ENCODE results near the gene SMG1.

The SMG1 gene

GRCh38 chr16:18852647-18853046, 73.6 kb downstream of the SMG1 start:
- DNase-seq (ENCODE audit: low read depth in 2 of 2), result no peak

GRCh38 chr16:18846416-18846815, 79.8 kb downstream of the SMG1 start:
- DNase-seq (ENCODE audit: low read depth in 2 of 2), result no peak

DNA sequence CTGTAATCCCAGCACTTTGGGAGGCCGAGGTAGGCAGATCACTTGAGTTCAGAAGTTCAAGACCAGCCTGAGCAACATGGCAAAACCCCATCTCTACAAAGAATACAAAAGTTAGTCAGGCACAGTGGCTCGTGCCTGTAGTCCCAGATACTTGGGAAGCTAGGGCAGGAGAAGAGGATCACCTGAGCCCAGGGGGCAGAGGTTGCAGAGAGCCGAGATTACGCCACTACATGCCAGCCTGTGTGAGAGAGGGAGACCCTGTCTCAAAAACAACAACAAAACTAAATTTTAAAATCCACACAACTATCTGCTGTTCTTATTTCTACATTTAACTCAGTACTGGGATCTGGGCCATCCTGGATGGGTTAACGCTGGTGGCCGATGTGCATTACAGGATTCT, 83.6 kb downstream of the SMG1 start:
- no peak for DNase-seq (ENCODE audit: low read depth in 2 of 2)

GRCh38 chr16:18841833-18842525, 84.2 kb downstream of the SMG1 start:
- DNase-seq (ENCODE audit: low read depth in 2 of 2), result no peak

- DNase-seq (ENCODE audit: low read depth in 2 of 2), result no peak
These were observed 86.7 kb downstream of the SMG1 start for GRCh38 chr16:18839555-18839954.

- DNase-seq (ENCODE audit: low read depth in 2 of 2), result no peak
These were observed 89.5 kb downstream of the SMG1 start for GRCh38 chr16:18836702-18837101.

- no peak for DNase-seq (ENCODE audit: low read depth in 2 of 2)
These were observed 91.3 kb downstream of the SMG1 start for GRCh38 chr16:18834864-18835263.

GRCh38 chr16:18833707-18834505, 92.3 kb downstream of the SMG1 start:
- DNase-seq (ENCODE audit: low read depth in 2 of 2), result no peak

GRCh38 chr16:18832613-18833012, 93.6 kb downstream of the SMG1 start:
- DNase-seq (ENCODE audit: low read depth in 2 of 2), result no peak

GRCh38 chr16:18832006-18832405, 94.2 kb downstream of the SMG1 start:
- no peak for DNase-seq (ENCODE audit: low read depth in 2 of 2)

DNA sequence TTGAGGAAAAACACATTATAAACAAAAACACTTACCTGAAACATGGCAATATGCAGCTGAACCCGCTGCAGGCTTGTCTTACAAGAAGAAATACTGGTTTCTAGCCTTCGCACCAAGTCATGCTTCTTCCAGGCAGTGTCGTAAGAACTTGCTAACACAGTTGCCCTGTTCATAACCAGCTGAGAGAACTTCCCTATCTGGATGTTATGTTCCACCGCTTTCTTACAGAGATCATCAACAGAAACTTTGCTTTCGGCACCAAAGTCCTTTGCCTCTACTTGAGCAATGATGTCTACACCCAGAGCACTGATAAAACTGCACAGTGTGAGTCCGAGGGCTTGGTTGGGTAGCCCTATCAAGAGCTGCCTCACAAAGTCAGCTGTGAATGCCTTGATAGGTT, 97.0 kb downstream of the SMG1 start:
- DNase-seq (ENCODE audit: low read depth in 2 of 2), result no peak

DNA sequence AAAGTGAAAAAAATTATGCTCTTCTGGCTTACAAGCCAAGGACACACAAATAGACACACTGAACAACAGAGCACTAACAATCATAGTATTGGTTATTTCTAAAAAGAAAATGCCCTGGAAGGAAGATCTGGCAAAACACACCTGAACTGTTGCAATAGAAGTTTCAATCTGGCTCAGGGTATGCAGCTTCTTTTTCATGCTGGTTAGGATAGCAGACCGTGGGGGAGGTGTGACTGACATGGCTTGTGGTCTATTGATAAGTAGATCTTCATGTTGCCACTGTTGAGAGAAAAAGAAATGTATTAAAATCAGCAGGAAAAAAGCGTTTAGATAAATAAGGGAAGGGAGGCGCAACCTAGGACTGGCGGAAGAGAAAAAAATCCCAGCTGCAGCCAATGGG, 98.3 kb downstream of the SMG1 start:
- no peak for DNase-seq (ENCODE audit: low read depth in 2 of 2)

- DNase-seq (ENCODE audit: low read depth in 2 of 2), result no peak
These were observed 109.9 kb downstream of the SMG1 start for GRCh38 chr16:18816286-18816685.

DNA sequence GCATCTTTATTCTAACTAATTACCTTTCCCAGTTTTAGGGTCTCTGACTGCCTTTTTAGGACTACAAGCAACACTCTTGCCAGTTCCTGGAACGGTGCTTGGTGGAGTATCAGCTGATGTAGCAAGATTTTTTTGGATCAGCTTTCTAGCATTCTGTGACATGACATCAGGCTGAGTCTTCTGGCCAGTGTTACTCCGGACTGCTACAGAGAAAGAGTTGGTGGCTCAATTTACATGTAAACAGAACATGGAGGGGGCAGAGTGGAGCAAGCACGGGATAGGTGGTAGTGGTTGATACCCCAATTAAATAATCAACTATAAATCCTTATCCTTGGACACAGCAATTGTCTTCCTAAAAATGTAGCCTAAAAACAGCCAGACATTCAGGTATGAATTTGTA, 114.3 kb downstream of the SMG1 start:
- DNase-seq (ENCODE audit: low read depth in 2 of 2), result no peak

GRCh38 chr16:18809165-18809564, 117.0 kb downstream of the SMG1 start:
- DNase-seq (ENCODE audit: low read depth in 2 of 2), result no peak

DNA sequence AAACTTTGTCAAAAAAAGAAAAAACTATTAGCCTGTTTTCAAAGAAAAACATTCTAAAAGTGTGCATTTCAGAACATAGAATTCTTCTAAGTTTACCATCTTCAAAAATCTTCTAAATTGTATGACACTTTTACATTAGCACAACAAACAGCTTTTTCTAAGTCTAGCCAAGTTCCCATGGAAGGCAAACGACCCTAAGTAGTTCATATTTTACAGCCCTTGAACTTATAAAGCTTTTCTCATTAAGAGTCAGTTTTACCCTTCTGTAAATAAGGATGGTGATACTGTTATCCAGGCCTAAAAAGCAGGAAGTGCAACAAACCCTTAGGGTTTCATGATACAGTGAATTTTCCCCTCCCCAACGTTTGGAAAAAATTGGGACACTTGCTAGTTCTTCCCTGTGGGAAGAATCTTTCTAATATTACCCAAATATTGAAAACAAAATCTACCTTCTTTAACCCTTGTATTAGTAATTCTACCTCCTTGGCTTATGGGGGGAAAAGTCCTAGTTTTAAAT, 120.9 kb downstream of the SMG1 start:
- DNase-seq (ENCODE audit: low read depth in 2 of 2), result no peak

DNA sequence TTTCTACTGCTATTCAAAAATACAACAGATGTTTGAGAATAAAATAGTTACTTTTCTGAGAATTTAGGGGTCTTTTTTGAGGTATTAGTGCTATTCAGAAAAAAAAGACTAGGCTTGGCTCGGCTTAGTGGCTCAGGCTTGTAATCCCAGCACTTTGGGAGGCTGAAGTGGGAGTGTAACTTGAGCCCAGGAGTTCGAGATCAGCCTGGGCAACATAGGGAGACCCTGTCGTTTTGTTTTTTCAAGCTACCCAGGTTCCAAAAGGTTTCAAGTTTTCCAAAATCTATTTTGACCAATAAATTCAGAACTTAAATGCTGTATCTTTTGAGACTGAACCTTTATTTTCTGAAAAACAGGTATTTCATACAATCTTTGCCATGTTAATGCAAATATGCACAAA, 121.7 kb downstream of the SMG1 start:
- DNase-seq (ENCODE audit: low read depth in 2 of 2), result no peak

GRCh38 chr16:18803569-18804462, 122.4 kb downstream of the SMG1 start:
- DNase-seq (ENCODE audit: low read depth in 2 of 2), result no peak

DNA sequence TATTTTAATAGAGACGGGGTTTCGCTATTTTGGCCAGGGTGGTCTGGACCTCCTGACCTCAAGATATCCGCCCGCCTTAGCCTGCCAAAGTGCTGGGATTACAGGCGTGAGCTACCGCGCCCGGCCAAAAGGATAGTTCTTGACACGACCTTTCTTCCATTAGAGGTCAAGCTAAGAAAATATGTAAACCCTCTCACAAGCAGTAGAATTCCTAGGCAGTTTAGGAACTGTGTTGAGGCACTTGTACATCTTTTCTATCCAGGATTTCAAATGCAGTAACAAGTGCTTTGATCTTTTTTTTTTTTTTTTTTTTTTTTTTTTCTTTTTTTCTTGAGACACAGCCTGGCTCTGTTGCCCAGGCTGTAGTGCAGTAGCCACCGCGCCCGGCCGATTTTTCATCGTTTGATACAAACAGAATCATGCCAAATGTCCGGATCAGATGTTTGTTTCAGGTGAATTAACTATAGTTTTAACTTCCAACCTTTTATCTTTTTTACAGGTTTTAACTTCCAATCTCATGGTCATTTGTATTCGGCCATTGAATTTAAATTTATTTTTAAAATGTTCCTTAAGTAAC, 123.4 kb downstream of the SMG1 start:
- no peak for DNase-seq (ENCODE audit: low read depth in 2 of 2)

GRCh38 chr16:18801145-18801972, 124.8 kb downstream of the SMG1 start, which contains the start of gene ARL6IP1:
TSS of gene ARL6IP1 (minus strand) at chr16:18801549. CDS start at chr16:18801466, 83 bp downstream.
- peak; percentile 97 for DNase-seq (ENCODE audit: low read depth in 2 of 2)

DNA sequence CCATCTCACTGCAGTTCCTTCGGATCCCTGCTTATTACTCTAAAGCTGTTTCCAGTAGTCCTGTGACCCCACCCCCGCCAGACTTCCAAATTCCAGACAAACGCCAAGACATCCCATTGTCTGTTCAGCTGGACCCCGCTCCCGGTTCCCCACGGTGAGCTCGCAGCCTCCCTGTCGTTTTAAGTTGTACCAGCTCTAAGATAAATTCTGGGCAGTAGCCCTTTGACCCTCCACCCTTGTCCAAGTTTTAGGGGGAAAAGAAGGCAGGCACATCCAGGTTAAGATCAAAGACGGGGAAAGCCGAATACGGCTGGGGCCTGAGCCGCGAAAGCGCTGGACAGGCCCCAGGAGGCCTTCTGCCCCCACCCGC, 125.4 kb downstream of the SMG1 start:
- no peak for DNase-seq (ENCODE audit: low read depth in 2 of 2)
